GM23338 (cell line): ENCODE measurements around the gene TRIM67.

Experiments
- EZH2 ChIP-seq: fragments of 200-600 bp; sonication (generic); IDR thresholded peaks from one replicate; pipeline ENCODE4 v1.8.0; 2017; ENCODE audit warnings: antibody characterized with exemption, mild to moderate bottlenecking, low read depth; ENCODE audit not compliant: unreplicated experiment
- EZH2phosphoT487 ChIP-seq: fragments of 200-600 bp; sonication (generic); IDR thresholded peaks from one replicate; pipeline ENCODE4 v1.8.1; 2018; ENCODE audit warnings: antibody characterized with exemption; ENCODE audit not compliant: unreplicated experiment
- POLR2AphosphoS5 ChIP-seq: IDR thresholded peaks from 2 replicates; pipeline ENCODE4 v1.6.1; 2016; ENCODE audit warnings: antibody characterized with exemption, low read depth
- STAT1 ChIP-seq: IDR thresholded peaks from one replicate; pipeline ENCODE4 v1.6.1; 2016; ENCODE audit warnings: antibody characterized with exemption; ENCODE audit not compliant: unreplicated experiment
- TF ChIP-seq, protein P1 (sequence below), 2 experiments: fragments of 200-600 bp in 1 of 2; sonication (generic) in 1 of 2; conservative IDR thresholded peaks; 2 replicates each; pipeline versions ENCODE4 v1.5.1 to v1.6.1; 2016 to 2017; ENCODE audit warnings: antibody characterized with exemption in 2 of 2, low read depth in 2 of 2, mild to moderate bottlenecking in 2 of 2, moderate library complexity in 1 of 2
- TF ChIP-seq, protein P2 (sequence below): IDR thresholded peaks from one replicate; pipeline ENCODE4 v1.6.1; 2018; ENCODE audit warnings: antibody characterized with exemption; ENCODE audit not compliant: unreplicated experiment
- TF ChIP-seq, protein P3 (sequence below): fragments of 250-450 bp; sonication (Bioruptor Pico); IDR thresholded peaks from 2 replicates; pipeline ENCODE4 v1.5.0; 2020; ENCODE audit warnings: mild to moderate bottlenecking, moderate library complexity
- TF ChIP-seq, protein P4 (sequence below): IDR thresholded peaks from 2 replicates; pipeline ENCODE4 v1.6.1; 2016; ENCODE audit warnings: antibody characterized with exemption

DNA sequence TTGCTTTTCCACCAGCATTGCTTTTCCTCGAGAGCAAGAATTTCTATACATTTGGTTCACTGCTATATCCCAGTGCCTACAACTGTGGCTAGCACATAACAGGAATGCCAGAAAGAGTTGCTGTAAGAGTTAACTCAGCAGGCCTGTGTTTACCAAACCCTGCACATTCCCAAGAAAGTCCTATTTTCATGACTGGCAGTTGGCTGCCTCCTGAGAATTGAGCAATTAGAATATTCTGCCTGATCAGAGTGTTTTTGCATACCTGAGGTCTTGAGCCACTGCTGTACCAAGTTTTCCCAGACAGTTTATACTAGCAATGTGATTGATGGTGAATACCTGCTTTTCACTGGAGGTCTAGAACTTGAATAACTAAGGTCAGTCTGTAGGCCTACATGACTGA is 76.4 kb downstream of the TRIM67 start:
- TF ChIP-seq, protein P1, sequence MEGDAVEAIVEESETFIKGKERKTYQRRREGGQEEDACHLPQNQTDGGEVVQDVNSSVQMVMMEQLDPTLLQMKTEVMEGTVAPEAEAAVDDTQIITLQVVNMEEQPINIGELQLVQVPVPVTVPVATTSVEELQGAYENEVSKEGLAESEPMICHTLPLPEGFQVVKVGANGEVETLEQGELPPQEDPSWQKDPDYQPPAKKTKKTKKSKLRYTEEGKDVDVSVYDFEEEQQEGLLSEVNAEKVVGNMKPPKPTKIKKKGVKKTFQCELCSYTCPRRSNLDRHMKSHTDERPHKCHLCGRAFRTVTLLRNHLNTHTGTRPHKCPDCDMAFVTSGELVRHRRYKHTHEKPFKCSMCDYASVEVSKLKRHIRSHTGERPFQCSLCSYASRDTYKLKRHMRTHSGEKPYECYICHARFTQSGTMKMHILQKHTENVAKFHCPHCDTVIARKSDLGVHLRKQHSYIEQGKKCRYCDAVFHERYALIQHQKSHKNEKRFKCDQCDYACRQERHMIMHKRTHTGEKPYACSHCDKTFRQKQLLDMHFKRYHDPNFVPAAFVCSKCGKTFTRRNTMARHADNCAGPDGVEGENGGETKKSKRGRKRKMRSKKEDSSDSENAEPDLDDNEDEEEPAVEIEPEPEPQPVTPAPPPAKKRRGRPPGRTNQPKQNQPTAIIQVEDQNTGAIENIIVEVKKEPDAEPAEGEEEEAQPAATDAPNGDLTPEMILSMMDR (conservative IDR thresholded peaks at IDR 0.05; ENCODE audit: low read depth in 2 of 2): no peak
- TF ChIP-seq, protein P2, sequence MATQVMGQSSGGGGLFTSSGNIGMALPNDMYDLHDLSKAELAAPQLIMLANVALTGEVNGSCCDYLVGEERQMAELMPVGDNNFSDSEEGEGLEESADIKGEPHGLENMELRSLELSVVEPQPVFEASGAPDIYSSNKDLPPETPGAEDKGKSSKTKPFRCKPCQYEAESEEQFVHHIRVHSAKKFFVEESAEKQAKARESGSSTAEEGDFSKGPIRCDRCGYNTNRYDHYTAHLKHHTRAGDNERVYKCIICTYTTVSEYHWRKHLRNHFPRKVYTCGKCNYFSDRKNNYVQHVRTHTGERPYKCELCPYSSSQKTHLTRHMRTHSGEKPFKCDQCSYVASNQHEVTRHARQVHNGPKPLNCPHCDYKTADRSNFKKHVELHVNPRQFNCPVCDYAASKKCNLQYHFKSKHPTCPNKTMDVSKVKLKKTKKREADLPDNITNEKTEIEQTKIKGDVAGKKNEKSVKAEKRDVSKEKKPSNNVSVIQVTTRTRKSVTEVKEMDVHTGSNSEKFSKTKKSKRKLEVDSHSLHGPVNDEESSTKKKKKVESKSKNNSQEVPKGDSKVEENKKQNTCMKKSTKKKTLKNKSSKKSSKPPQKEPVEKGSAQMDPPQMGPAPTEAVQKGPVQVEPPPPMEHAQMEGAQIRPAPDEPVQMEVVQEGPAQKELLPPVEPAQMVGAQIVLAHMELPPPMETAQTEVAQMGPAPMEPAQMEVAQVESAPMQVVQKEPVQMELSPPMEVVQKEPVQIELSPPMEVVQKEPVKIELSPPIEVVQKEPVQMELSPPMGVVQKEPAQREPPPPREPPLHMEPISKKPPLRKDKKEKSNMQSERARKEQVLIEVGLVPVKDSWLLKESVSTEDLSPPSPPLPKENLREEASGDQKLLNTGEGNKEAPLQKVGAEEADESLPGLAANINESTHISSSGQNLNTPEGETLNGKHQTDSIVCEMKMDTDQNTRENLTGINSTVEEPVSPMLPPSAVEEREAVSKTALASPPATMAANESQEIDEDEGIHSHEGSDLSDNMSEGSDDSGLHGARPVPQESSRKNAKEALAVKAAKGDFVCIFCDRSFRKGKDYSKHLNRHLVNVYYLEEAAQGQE: no peak
- no peak for TF ChIP-seq EZH2phosphoT487
- no peak for TF ChIP-seq POLR2AphosphoS5
- no peak for TF ChIP-seq EZH2
- TF ChIP-seq, protein P3, sequence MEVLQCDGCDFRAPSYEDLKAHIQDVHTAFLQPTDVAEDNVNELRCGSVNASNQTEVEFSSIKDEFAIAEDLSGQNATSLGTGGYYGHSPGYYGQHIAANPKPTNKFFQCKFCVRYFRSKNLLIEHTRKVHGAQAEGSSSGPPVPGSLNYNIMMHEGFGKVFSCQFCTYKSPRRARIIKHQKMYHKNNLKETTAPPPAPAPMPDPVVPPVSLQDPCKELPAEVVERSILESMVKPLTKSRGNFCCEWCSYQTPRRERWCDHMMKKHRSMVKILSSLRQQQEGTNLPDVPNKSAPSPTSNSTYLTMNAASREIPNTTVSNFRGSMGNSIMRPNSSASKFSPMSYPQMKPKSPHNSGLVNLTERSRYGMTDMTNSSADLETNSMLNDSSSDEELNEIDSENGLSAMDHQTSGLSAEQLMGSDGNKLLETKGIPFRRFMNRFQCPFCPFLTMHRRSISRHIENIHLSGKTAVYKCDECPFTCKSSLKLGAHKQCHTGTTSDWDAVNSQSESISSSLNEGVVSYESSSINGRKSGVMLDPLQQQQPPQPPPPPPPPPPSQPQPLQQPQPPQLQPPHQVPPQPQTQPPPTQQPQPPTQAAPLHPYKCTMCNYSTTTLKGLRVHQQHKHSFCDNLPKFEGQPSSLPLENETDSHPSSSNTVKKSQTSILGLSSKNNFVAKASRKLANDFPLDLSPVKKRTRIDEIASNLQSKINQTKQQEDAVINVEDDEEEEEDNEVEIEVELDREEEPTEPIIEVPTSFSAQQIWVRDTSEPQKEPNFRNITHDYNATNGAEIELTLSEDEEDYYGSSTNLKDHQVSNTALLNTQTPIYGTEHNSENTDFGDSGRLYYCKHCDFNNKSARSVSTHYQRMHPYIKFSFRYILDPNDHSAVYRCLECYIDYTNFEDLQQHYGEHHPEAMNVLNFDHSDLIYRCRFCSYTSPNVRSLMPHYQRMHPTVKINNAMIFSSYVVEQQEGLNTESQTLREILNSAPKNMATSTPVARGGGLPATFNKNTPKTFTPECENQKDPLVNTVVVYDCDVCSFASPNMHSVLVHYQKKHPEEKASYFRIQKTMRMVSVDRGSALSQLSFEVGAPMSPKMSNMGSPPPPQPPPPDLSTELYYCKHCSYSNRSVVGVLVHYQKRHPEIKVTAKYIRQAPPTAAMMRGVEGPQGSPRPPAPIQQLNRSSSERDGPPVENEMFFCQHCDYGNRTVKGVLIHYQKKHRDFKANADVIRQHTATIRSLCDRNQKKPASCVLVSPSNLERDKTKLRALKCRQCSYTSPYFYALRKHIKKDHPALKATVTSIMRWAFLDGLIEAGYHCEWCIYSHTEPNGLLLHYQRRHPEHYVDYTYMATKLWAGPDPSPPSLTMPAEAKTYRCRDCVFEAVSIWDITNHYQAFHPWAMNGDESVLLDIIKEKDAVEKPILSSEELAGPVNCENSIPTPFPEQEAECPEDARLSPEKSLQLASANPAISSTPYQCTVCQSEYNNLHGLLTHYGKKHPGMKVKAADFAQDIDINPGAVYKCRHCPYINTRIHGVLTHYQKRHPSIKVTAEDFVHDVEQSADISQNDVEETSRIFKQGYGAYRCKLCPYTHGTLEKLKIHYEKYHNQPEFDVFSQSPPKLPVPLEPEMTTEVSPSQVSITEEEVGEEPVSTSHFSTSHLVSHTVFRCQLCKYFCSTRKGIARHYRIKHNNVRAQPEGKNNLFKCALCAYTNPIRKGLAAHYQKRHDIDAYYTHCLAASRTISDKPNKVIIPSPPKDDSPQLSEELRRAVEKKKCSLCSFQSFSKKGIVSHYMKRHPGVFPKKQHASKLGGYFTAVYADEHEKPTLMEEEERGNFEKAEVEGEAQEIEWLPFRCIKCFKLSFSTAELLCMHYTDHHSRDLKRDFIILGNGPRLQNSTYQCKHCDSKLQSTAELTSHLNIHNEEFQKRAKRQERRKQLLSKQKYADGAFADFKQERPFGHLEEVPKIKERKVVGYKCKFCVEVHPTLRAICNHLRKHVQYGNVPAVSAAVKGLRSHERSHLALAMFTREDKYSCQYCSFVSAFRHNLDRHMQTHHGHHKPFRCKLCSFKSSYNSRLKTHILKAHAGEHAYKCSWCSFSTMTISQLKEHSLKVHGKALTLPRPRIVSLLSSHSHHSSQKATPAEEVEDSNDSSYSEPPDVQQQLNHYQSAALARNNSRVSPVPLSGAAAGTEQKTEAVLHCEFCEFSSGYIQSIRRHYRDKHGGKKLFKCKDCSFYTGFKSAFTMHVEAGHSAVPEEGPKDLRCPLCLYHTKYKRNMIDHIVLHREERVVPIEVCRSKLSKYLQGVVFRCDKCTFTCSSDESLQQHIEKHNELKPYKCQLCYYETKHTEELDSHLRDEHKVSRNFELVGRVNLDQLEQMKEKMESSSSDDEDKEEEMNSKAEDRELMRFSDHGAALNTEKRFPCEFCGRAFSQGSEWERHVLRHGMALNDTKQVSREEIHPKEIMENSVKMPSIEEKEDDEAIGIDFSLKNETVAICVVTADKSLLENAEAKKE: no peak
- TF ChIP-seq STAT1: no peak
- TF ChIP-seq, protein P4, sequence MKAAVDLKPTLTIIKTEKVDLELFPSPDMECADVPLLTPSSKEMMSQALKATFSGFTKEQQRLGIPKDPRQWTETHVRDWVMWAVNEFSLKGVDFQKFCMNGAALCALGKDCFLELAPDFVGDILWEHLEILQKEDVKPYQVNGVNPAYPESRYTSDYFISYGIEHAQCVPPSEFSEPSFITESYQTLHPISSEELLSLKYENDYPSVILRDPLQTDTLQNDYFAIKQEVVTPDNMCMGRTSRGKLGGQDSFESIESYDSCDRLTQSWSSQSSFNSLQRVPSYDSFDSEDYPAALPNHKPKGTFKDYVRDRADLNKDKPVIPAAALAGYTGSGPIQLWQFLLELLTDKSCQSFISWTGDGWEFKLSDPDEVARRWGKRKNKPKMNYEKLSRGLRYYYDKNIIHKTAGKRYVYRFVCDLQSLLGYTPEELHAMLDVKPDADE: no peak
